ENCODE measurements around the gene PGM1.

The PGM1 gene

GRCh38 chr1:63632110-63632509 lies 38.9 kb downstream of the PGM1 start:
- Histone ChIP-seq H3K36me3 (peaks cover 61 to 81% (median 76%) of the 10 kb centered on the region in 11 experiments), H3K4me2 (no peak overlapping the region), H4K20me1 (no peaks in the 10 kb centered on the region), H3K9ac (no peak overlapping the region), H3K9me3 (replicated peaks in 1 of 11) (peaks cover 0 to 3% (median 0%) of the 10 kb centered on the region in 11 experiments; a peak in 1 of 22 replicates), H3K4me3 (no peak overlapping the region), H3K27ac (no peak overlapping the region), H3K4me1 (no peaks in the 10 kb centered on the region), H3K27me3 (no peaks in the 10 kb centered on the region)
- no peak for TF ChIP-seq Cebpa-rat (IDR thresholded peaks at IDR 0.05)

- Histone ChIP-seq H4K20me1 (no peaks in the 10 kb centered on the region), H3K4me3 (no peak overlapping the region), H3K27me3 (no peaks in the 10 kb centered on the region), H3K4me2 (no peak overlapping the region), H3K4me1 (no peaks in the 10 kb centered on the region), H3K9me3 (replicated peaks in 1 of 11) (peaks cover 0 to 3% (median 0%) of the 10 kb centered on the region in 11 experiments; a peak in 1 of 22 replicates), H3K27ac (no peak overlapping the region), H3K9ac (no peak overlapping the region), H3K36me3 (peaks cover 71 to 93% (median 85%) of the 10 kb centered on the region in 11 experiments)
- TF ChIP-seq Cebpa-rat (IDR thresholded peaks at IDR 0.05) = no peak
Observed at GRCh38 chr1:63633281-63633680, 40.1 kb downstream of the PGM1 start.

GRCh38 chr1:63634471-63634870 lies 41.3 kb downstream of the PGM1 start:
- no peak overlapping the region for H3K4me3 ChIP-seq
- no peak overlapping the region for H3K4me2 ChIP-seq
- no peaks in the 10 kb centered on the region for H3K27me3 ChIP-seq
- H3K9ac ChIP-seq = no peak overlapping the region
- TF ChIP-seq Cebpa-rat (IDR thresholded peaks at IDR 0.05) = no peak
- peaks cover 0 to 6% (median 0%) of the 10 kb centered on the region in 10 experiments; a peak in 2 of 20 replicates for H3K4me1 ChIP-seq
- H3K36me3 ChIP-seq = peaks cover 82 to 98% (median 93%) of the 10 kb centered on the region in 11 experiments
- no peak overlapping the region for H3K27ac ChIP-seq
- no peaks in the 10 kb centered on the region for H4K20me1 ChIP-seq
- H3K9me3 ChIP-seq (replicated peaks in 1 of 11) = peaks cover 0 to 3% (median 0%) of the 10 kb centered on the region in 11 experiments; a peak in 1 of 22 replicates

- Histone ChIP-seq H3K4me3 (no peak overlapping the region), H3K36me3 (peaks cover 81 to 97% (median 93%) of the 10 kb centered on the region in 11 experiments), H3K27ac (no peak overlapping the region), H3K9me3 (replicated peaks in 1 of 11) (peaks cover 0 to 3% (median 0%) of the 10 kb centered on the region in 11 experiments; a peak in 1 of 22 replicates), H3K4me2 (no peak overlapping the region), H3K9ac (no peak overlapping the region), H3K27me3 (no peaks in the 10 kb centered on the region), H4K20me1 (no peaks in the 10 kb centered on the region), H3K4me1 (peaks cover 0 to 12% (median 5%) of the 10 kb centered on the region in 10 experiments; a peak in 10 of 20 replicates)
- no peak for TF ChIP-seq Cebpa-rat (IDR thresholded peaks at IDR 0.05)
Observed at GRCh38 chr1:63635681-63636080, 42.5 kb downstream of the PGM1 start.

- no peak overlapping the region for H3K4me2 ChIP-seq
Observed at GRCh38 chr1:63636192-63637105, 43.2 kb downstream of the PGM1 start.

GRCh38 chr1:63638471-63638870 lies 45.3 kb downstream of the PGM1 start:
- no peaks in the 10 kb centered on the region for H3K27me3 ChIP-seq
- no peaks in the 10 kb centered on the region for H4K20me1 ChIP-seq
- H3K4me2 ChIP-seq = peak overlapping the region in 1 of 11 experiments; percentile 10; a peak in 1 of 22 replicates
- no peak overlapping the region for H3K4me3 ChIP-seq
- peaks cover 0 to 16% (median 6%) of the 10 kb centered on the region in 10 experiments; a peak in 10 of 20 replicates for H3K4me1 ChIP-seq
- H3K27ac ChIP-seq = no peak overlapping the region
- no peak overlapping the region for H3K9ac ChIP-seq
- peaks cover 0 to 3% (median 0%) of the 10 kb centered on the region in 11 experiments; a peak in 1 of 22 replicates for H3K9me3 ChIP-seq (replicated peaks in 1 of 11)
- no peak for TF ChIP-seq Cebpa-rat (IDR thresholded peaks at IDR 0.05)
- peaks cover 69 to 97% (median 86%) of the 10 kb centered on the region in 11 experiments for H3K36me3 ChIP-seq

More at GRCh38 chr1:63636192-63637105, 43.2 kb downstream of the PGM1 start:
- H4K20me1 ChIP-seq = no peaks in the 10 kb centered on the region
- no peak overlapping the region for H3K9ac ChIP-seq
- H3K27me3 ChIP-seq = no peaks in the 10 kb centered on the region
- no peak for TF ChIP-seq Cebpa-rat (IDR thresholded peaks at IDR 0.05)
- peaks cover 73 to 97% (median 88%) of the 10 kb centered on the region in 11 experiments for H3K36me3 ChIP-seq
- H3K4me3 ChIP-seq = no peak overlapping the region
- H3K9me3 ChIP-seq (replicated peaks in 1 of 11) = peaks cover 0 to 3% (median 0%) of the 10 kb centered on the region in 11 experiments; a peak in 1 of 22 replicates
- H3K4me1 ChIP-seq = peaks cover 0 to 16% (median 6%) of the 10 kb centered on the region in 10 experiments; a peak in 10 of 20 replicates
- no peak overlapping the region for H3K27ac ChIP-seq

- no peaks in the 10 kb centered on the region for H3K27me3 ChIP-seq
- H3K4me1 ChIP-seq = peaks cover 0 to 16% (median 6%) of the 10 kb centered on the region in 10 experiments; a peak in 10 of 20 replicates
- peaks cover 69 to 99% (median 89%) of the 10 kb centered on the region in 11 experiments for H3K36me3 ChIP-seq
- no peaks in the 10 kb centered on the region for H4K20me1 ChIP-seq
- H3K4me2 ChIP-seq = peak overlapping the region in 1 of 11 experiments; percentile 10; a peak in 1 of 22 replicates
- peaks cover 0 to 3% (median 0%) of the 10 kb centered on the region in 11 experiments; a peak in 1 of 22 replicates for H3K9me3 ChIP-seq (replicated peaks in 1 of 11)
- no peak overlapping the region for H3K4me3 ChIP-seq
- no peak for TF ChIP-seq Cebpa-rat (IDR thresholded peaks at IDR 0.05)
- no peak overlapping the region for H3K27ac ChIP-seq
- no peak overlapping the region for H3K9ac ChIP-seq
Observed at GRCh38 chr1:63638875-63639274, 45.7 kb downstream of the PGM1 start.

GRCh38 chr1:63640633-63641567 lies 47.7 kb downstream of the PGM1 start:
- TF ChIP-seq Cebpa-rat (IDR thresholded peaks at IDR 0.05) = no peak
- Histone ChIP-seq H3K4me3 (no peak overlapping the region), H3K27ac (peak overlapping the region in 3 of 11 experiments; percentile 11 to 40 (median 28); a peak in 3 of 22 replicates), H3K9me3 (replicated peaks in 1 of 11) (peaks cover 1 to 6% (median 3%) of the 10 kb centered on the region in 11 experiments; a peak in 11 of 22 replicates), H3K4me2 (peak overlapping the region in 5 of 11 experiments; percentile 10 to 43 (median 25); a peak in 7 of 22 replicates), H3K4me1 (peaks cover 0 to 16% (median 6%) of the 10 kb centered on the region in 10 experiments; a peak in 10 of 20 replicates), H3K9ac (no peak overlapping the region), H3K27me3 (no peaks in the 10 kb centered on the region), H3K36me3 (peaks cover 67 to 95% (median 80%) of the 10 kb centered on the region in 11 experiments), H4K20me1 (no peaks in the 10 kb centered on the region)
